C4-2B (cell line): ENCODE data around the gene KMT2E.

Experiments used
- H3K27ac ChIP-seq: fragments of 450-650 bp; 2 replicates; pipeline ENCODE4 v1.5.1; 2017
- ZFX ChIP-seq: fragments of 450-650 bp; IDR thresholded peaks from 2 replicates; pipeline ENCODE4 v1.6.1; 2017
- TF ChIP-seq, protein P1 (sequence below): fragments of 450-650 bp; conservative IDR thresholded peaks from 2 replicates; pipeline ENCODE4 v1.5.1; 2017; ENCODE audit warnings: mild to moderate bottlenecking

KMT2E gene

DNA sequence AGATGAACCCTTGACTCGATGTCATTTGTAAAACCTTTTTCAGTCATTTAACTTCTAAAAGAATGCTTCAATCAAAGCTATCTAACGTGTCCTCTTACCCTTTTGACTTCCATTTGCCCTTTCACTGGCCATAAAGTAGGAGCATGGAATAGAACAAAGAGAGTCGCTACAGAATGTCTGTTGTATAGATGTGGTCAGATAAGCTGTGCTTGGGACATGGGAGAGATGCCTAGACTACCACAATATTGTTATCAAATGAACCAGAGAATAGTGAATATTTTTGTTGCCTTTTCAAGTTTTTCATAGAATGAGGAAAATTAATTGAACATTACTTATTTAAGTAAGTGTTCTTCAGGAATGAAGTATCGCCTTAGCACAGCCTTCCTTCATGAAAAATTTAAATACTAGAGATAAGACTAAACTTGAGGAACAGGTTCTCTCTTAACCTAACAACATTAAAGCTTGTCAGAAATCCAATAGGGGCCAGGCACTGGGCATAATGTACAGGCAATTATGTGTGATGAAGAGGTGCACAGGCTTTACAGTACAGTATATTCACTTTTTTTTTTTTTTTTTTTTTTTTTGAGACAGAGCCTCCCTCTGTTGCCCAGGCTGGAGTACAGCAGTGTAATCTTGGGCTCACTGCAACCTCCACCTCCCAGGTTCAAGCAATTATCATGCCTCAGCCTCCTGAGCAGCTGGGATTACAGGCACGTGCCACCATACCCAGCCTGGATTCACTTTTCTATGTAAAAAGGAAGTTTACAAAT is 7.5 kb upstream of the KMT2E start:
- peak overlapping the region; percentile 61 for H3K27ac ChIP-seq

DNA sequence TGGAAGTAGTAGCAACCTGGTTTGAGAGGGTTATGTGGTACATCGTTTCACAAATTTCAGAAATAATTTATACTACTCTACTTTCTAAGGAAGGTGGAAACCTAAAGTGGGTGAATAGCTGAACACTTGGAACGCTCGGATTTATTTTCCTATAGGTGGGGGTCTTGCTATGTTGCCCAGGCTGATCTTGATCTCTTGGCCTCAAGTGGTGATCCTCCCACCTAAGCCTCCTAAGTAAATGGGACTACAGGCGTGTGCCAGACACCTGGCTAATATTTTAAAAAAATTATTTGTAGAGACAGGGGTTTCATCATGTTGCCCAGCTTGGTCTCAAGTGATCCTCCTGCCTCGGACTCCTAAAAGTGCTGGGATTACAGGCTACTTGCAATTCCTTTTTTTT is 6.7 kb upstream of the KMT2E start:
- no peak for TF ChIP-seq ZFX
- TF ChIP-seq, protein P1, sequence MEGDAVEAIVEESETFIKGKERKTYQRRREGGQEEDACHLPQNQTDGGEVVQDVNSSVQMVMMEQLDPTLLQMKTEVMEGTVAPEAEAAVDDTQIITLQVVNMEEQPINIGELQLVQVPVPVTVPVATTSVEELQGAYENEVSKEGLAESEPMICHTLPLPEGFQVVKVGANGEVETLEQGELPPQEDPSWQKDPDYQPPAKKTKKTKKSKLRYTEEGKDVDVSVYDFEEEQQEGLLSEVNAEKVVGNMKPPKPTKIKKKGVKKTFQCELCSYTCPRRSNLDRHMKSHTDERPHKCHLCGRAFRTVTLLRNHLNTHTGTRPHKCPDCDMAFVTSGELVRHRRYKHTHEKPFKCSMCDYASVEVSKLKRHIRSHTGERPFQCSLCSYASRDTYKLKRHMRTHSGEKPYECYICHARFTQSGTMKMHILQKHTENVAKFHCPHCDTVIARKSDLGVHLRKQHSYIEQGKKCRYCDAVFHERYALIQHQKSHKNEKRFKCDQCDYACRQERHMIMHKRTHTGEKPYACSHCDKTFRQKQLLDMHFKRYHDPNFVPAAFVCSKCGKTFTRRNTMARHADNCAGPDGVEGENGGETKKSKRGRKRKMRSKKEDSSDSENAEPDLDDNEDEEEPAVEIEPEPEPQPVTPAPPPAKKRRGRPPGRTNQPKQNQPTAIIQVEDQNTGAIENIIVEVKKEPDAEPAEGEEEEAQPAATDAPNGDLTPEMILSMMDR: no peak
- H3K27ac ChIP-seq: peak overlapping the region; percentile 61

More for the DNA sequence above, 7.5 kb upstream of the KMT2E start:
- TF ChIP-seq ZFX: no peak
- TF ChIP-seq, protein P1: no peak; the same call in 1 of the 2 replicates

DNA sequence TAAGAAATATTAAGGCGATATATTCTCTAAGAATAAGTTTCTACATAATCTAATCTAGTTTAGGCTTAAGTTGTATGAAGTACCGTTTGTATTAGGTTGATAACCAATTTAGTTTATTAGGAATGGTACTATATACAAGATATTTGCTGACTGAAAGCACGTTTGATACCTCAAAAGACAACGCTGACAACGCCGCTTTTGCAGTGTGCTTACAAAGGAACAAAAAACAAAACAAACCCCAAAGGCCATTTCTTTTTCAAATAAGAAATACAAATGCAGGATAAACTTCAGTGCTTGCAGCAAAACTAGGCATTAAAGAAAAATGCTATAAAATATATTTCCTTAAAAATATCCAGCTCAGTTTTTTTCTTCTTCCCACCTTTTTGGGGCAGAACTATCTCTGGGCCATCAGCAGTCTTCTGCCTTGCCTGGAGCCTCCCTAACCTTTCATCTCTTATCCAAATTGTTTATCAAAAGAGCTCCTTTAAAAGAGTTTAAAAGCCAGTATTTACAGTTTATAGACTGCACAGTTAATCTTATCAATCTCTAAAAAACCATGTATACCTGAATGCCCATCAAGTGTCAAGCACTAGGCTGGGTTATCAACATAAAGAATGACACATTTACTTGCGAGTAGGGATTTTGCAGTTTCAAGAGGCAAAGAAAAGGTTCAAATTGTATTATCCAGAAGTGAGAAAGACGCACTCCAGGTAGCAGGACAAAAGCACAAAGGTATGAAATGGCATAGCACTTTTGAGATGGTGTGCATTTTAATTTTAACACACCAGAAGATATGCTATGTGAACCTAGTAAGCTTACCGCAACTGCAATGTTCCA is 4.1 kb upstream of the KMT2E start:
- TF ChIP-seq, protein P1: no peak
- TF ChIP-seq ZFX: no peak
- no peak overlapping the region for H3K27ac ChIP-seq

DNA sequence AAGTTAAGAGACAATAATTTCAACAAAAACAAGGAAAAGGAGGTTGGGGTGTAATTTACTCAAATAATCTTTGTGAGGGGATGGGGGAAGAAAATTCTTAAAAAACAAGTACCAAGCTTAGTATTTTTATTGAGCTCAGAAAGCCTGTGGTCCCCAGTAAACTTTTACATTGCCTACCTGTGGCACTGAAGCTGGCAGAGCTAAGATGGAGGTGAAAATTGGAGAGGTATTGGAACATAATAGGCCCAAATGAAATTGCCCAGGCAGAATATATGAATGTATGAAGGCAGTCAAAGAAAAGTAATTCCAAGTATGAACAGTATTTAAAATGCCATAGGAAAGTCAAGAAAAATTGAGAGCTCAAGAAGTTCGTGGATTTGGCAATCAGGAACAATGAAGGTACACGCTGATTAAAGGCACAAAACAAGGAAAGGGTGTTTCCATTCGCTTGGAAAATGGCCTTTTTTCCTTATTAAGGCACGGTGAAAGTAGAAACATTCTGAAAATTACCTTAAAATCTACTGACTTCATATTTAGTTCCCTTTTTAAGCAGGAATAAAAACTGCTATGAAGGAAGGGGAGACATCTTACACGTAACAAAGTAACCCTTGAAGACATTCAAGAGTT is 3.4 kb upstream of the KMT2E start:
- no peak for TF ChIP-seq ZFX
- TF ChIP-seq, protein P1: no peak
- H3K27ac ChIP-seq: no peak overlapping the region

DNA sequence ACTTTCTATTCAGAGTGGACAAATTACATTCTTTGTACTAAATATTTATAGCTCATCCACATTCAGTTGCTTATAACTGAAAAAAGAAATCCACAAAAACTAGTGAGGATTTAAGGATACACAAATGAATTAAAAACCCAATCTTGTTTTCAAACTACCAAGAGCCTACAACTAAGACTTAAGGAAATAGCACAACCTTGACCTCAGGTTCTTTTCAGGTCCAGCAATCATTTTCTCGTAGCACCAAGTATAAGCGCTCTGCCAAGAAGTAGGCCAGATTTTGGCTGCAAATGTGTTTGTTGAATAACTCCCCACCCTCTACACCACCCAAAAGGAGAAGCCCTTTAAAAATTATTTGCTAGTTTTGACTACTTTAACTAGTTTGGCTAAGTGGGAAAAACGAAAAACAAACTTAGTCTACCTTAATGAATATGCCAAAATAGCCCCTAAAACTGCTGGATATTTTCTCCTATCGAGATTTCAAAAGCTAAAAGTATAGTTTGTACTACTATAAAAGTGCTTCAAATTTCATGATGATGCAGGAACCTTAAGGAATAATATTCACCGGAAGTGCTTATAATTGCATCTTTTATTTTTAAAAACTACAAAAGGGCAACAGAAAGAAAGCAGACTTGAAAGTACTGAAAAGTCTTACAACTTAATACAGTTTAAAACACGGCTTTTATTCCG is 2.7 kb upstream of the KMT2E start:
- TF ChIP-seq, protein P1: no peak
- no peak for TF ChIP-seq ZFX
- peak overlapping the region; percentile 95 for H3K27ac ChIP-seq

DNA sequence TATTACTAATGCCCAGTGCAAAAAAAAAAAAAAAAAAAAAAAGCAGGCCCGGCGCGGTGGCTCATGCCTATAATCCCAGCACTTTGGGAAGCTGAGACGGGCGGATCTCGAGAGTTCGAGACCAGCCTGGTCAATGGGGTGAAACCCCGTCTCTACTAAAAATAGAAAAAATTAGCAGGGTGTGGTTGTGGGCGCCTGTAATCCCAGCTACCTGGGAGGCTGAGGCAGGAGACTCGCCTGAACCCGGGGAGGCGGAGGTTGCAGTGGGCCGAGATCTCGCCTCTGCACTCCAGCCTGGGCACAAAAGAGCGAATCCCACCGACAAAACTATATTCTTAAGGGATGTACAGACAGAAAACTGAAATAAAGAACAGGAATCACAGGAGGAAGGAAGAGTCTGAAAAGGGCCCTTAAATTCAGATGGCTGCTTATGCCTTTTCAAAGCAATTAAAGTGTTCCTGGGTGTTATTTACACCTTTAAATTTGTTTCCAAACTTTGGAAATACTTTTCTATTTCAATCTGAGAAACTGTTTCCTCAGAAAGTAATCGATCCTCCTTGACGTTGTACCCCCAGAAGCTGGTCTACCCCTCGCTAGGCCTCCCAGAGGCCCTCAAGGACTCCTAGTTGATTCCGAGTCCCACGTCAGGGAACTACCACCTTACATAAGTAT is 2.0 kb upstream of the KMT2E start:
- peak overlapping the region; percentile 95 for H3K27ac ChIP-seq
- peak; percentile 81; the same call in 1 of the 2 replicates for TF ChIP-seq ZFX
- TF ChIP-seq, protein P1: no peak
